Hepatocyte (in vitro differentiated cells): ENCODE results near the gene PRSS8. TPM values are rescaled to one million over a fixed set of nuclear protein-coding genes. Genes with fewer than 3 reads are reported as not detected.

Experiments
- DNase-seq: peaks from one replicate; pipeline ENCODE4 v3.0.0-alpha.2; 2016; ENCODE audit warnings: low spot score
- H2AFZ ChIP-seq: fragments of 200-600 bp; sonication (generic); 2 replicates; pipeline ENCODE4 v1.6.0; 2016; ENCODE audit warnings: antibody characterized with exemption, mild to moderate bottlenecking
- H3K27ac ChIP-seq: fragments of 200-600 bp; sonication (generic); 2 replicates; pipeline ENCODE4 v1.5.1; 2016; ENCODE audit warnings: mild to moderate bottlenecking
- H3K27me3 ChIP-seq: fragments of 200-600 bp; sonication (generic); 2 replicates; pipeline ENCODE4 v1.6.1; 2016
- H3K36me3 ChIP-seq: fragments of 200-600 bp; sonication (generic); replicated peaks from 2 replicates; pipeline ENCODE4 v1.5.1; 2016; ENCODE audit warnings: low read depth; ENCODE audit not compliant: insufficient read depth
- H3K4me1 ChIP-seq: fragments of 200-600 bp; sonication (generic); 2 replicates; pipeline ENCODE4 v1.5.1; 2016; ENCODE audit warnings: mild to moderate bottlenecking, moderate library complexity; ENCODE audit not compliant: insufficient read depth
- H3K4me2 ChIP-seq: fragments of 200-600 bp; sonication (generic); 2 replicates; pipeline ENCODE4 v1.6.0; 2016
- H3K4me3 ChIP-seq: fragments of 200-600 bp; sonication (generic); 2 replicates; pipeline ENCODE4 v1.5.1; 2016; ENCODE audit warnings: mild to moderate bottlenecking
- H3K79me2 ChIP-seq: fragments of 200-600 bp; sonication (generic); 2 replicates; pipeline ENCODE4 v1.6.0; 2017; ENCODE audit warnings: mild to moderate bottlenecking
- H3K9me2 ChIP-seq: fragments of 200-600 bp; sonication (generic); replicated peaks from 2 replicates; pipeline ENCODE4 v1.6.0; 2017; ENCODE audit warnings: mild to moderate bottlenecking; ENCODE audit not compliant: insufficient read depth
- H3K9me3 ChIP-seq: fragments of 200-600 bp; sonication (generic); 2 replicates; pipeline ENCODE4 v1.5.1; 2016; ENCODE audit warnings: low read depth, mild to moderate bottlenecking
- H4K20me1 ChIP-seq: fragments of 200-600 bp; sonication (generic); 2 replicates; pipeline ENCODE4 v1.6.0; 2016; ENCODE audit warnings: mild to moderate bottlenecking; ENCODE audit not compliant: insufficient read depth, poor library complexity, severe bottlenecking
- EZH2 ChIP-seq: fragments of 200-600 bp; sonication (generic); IDR thresholded peaks from 2 replicates; pipeline ENCODE4 v1.6.1; 2016; ENCODE audit warnings: antibody characterized with exemption, mild to moderate bottlenecking, borderline replicate concordance
- EZH2phosphoT487 ChIP-seq: fragments of 200-600 bp; sonication (generic); IDR thresholded peaks from one replicate; pipeline ENCODE4 v1.6.1; 2018; ENCODE audit warnings: antibody characterized with exemption, mild to moderate bottlenecking, low read depth, moderate library complexity; ENCODE audit not compliant: unreplicated experiment, severe bottlenecking
- WGBS: methylation state at CpG from one replicate; pipeline ENCODE4 v1.1.6; 2016; ENCODE audit warnings: low lambda C conversion rate; ENCODE audit errors: missing lambda C conversion rate; 5-methylcytosine and 5-hydroxymethylcytosine counted together
- polyA plus RNA-seq: library from polyadenylated mRNA; unstranded; fragments of >200 nt; fragmentation: Nextera tagmentation; extraction: Ambion mirVana; gene quantifications from 2 replicates; pipeline ENCODE4 v1.2.1, GENCODE V29; 2016
- total RNA-seq: library from RNA; depleted of rRNA; stranded (reverse); fragments of >200 nt; gene quantifications from 2 replicates; pipeline ENCODE4 v1.2.3, GENCODE V29; 2014
- TF ChIP-seq, protein P1 (sequence below): fragments of 200-600 bp; sonication (generic); IDR thresholded peaks from 2 replicates; pipeline ENCODE4 v1.5.1; 2016; ENCODE audit warnings: antibody characterized with exemption, mild to moderate bottlenecking; ENCODE audit not compliant: poor library complexity

Gene PRSS8
- total RNA-seq = 155 and 192 TPM in 2 replicates
- 297 and 320 TPM in 2 replicates for polyA plus RNA-seq

DNA sequence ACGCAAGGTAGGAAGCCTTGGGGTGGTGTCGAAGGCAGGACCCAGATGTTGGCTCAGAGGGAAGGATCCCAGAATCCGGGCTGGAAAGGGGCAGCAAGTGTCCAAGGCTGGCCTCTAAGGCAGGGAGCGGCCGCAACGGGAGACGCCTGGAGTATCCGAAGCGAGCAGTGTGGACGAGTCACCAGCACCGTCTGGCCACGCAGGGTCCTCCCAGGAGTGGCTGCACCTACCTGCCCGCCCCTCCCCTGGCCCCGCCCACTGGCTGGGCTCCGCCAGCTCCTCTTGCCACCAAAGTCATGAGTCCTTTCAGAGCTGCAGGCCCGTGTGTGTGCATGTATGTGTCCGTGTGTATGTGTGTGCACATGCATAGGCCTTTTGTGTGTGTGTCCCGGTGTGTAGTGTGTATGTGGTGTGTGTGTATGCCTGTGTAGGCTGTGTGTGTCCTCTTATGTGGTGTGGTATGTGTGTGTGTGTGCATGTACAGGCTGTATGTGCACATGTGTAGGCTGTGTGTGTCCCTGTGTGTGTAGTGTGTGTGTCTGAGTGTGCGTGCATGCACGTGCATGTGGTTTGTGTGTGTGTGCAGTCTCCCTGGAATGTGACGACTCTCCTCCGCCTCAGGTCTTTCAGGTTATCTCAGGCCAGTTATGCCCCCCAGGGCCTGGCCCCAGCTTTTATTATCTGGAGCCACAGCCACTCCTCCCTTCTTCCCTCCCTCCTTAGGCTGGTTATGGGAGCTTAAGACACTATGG lies at the start of gene PRSS8:
PRSS8 (minus strand) TSS at position 193 of the 752 bp plus-strand sequence. CDS start 229 bp downstream, outside the sequence.
- H3K9me2 ChIP-seq = no peaks in the 10 kb centered on the region
- TF ChIP-seq EZH2phosphoT487 = no peak
- TF ChIP-seq EZH2 = no peak
- TF ChIP-seq, protein P1, sequence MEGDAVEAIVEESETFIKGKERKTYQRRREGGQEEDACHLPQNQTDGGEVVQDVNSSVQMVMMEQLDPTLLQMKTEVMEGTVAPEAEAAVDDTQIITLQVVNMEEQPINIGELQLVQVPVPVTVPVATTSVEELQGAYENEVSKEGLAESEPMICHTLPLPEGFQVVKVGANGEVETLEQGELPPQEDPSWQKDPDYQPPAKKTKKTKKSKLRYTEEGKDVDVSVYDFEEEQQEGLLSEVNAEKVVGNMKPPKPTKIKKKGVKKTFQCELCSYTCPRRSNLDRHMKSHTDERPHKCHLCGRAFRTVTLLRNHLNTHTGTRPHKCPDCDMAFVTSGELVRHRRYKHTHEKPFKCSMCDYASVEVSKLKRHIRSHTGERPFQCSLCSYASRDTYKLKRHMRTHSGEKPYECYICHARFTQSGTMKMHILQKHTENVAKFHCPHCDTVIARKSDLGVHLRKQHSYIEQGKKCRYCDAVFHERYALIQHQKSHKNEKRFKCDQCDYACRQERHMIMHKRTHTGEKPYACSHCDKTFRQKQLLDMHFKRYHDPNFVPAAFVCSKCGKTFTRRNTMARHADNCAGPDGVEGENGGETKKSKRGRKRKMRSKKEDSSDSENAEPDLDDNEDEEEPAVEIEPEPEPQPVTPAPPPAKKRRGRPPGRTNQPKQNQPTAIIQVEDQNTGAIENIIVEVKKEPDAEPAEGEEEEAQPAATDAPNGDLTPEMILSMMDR = no peak
- H3K4me2 ChIP-seq = peak within 1 kb of the TSS; percentile 76
- DNase-seq = peak; percentile 90
- peak within 1 kb of the TSS; percentile 83 for H3K4me3 ChIP-seq
- no peaks in the 10 kb centered on the region for H3K36me3 ChIP-seq
- peaks cover 45% of the 10 kb centered on the region for H3K4me1 ChIP-seq
- H3K27me3 ChIP-seq = no peaks in the 10 kb centered on the region
- no peak within 1 kb of the TSS for H2AFZ ChIP-seq
- no peaks in the 10 kb centered on the region for H3K9me3 ChIP-seq
- peaks cover 28% of the 10 kb centered on the region for H3K79me2 ChIP-seq
- peaks cover 4% of the 10 kb centered on the region for H4K20me1 ChIP-seq
- WGBS = 22% methylated on average over 18 of the region's 22 CpGs
- peak within 1 kb of the TSS; percentile 98 for H3K27ac ChIP-seq

DNA sequence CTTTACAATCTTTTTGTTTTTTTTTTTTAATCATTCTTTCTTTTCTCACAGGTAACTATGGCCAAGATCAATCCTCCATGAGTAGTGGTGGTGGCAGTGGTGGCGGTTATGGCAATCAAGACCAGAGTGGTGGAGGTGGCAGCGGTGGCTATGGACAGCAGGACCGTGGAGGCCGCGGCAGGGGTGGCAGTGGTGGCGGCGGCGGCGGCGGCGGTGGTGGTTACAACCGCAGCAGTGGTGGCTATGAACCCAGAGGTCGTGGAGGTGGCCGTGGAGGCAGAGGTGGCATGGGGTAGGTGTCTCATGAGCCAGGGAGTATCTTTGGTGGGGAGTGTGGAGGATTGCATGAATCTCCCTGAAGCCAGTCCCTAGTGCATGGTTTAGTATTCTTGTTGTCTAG lies 49.4 kb upstream of the PRSS8 start:
- DNase-seq = no peak
- TF ChIP-seq, protein P1 = no peak
- TF ChIP-seq EZH2 = no peak
- TF ChIP-seq EZH2phosphoT487 = no peak
- Histone ChIP-seq H3K27ac (no peak overlapping the region), H3K4me1 (peaks cover 18% of the 10 kb centered on the region), H3K9me2 (no peaks in the 10 kb centered on the region), H3K36me3 (peaks cover 4% of the 10 kb centered on the region), H3K4me3 (no peak overlapping the region), H3K79me2 (peaks cover 95% of the 10 kb centered on the region), H2AFZ (no peak overlapping the region), H3K4me2 (no peak overlapping the region), H3K9me3 (no peaks in the 10 kb centered on the region), H4K20me1 (peaks cover 92% of the 10 kb centered on the region), H3K27me3 (no peaks in the 10 kb centered on the region)
- 96% methylated on average over 11 of the region's 14 CpGs for WGBS

DNA sequence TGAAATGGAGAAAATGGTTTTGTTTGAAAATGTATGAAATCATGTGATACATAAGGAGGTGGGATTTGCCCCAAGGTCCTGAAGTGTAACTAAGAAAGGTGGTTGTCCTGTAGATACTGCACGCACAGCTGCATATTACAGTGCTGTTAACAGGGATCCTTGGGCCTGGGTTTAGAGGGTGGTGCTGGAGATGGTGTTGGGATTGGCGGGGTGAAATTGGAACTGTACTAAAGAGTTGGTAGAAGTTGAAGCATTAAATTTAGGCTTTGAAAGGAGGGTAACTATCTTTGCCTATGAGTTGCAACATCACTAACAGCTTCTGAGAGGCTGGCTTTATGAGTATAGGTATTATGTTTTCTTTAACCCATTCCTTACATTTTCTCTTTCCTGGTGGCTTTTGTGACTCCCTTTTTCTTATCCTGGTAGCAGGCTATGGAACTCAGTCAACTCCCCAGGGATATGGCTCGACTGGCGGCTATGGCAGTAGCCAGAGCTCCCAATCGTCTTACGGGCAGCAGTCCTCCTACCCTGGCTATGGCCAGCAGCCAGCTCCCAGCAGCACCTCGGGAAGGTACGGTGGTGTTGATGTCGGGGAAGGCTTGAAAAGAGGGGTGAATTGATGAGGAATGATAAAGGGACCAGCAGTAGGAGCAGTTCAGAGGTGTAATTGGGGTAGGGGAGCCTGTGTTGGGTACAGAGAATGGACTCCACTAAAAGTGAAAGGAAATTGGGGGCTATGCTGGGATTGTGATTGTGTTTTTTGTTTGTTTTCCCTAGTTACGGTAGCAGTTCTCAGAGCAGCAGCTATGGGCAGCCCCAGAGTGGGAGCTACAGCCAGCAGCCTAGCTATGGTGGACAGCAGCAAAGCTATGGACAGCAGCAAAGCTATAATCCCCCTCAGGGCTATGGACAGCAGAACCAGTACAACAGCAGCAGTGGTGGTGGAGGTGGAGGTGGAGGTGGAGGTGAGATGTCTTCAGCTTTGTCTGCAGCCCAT lies 48.2 kb upstream of the PRSS8 start:
- H3K4me2 ChIP-seq = peak overlapping the region; percentile 80

More for the DNA sequence above, 48.2 kb upstream of the PRSS8 start:
- TF ChIP-seq EZH2phosphoT487 (no peak), EZH2 (no peak)
- TF ChIP-seq, protein P1 = no peak
- DNase-seq = no peak
- no peaks in the 10 kb centered on the region for H3K9me3 ChIP-seq
- H4K20me1 ChIP-seq = peaks cover 81% of the 10 kb centered on the region
- no peak overlapping the region for H3K4me3 ChIP-seq
- no peaks in the 10 kb centered on the region for H3K36me3 ChIP-seq
- WGBS = 90% methylated on average over 10 of the region's 10 CpGs
- peaks cover 84% of the 10 kb centered on the region for H3K79me2 ChIP-seq
- H3K27me3 ChIP-seq = no peaks in the 10 kb centered on the region
- H3K9me2 ChIP-seq = no peaks in the 10 kb centered on the region
- no peak overlapping the region for H3K27ac ChIP-seq
- H2AFZ ChIP-seq = no peak overlapping the region
- H3K4me1 ChIP-seq = peaks cover 18% of the 10 kb centered on the region
